Stimulated activated CD4-positive, alpha-beta T cell treated with anti-CD3 and anti-CD28 coated beads, Interleukin-1b, Interleukin-23, amount 100 ng/mL, for 4 hours (primary cell): ENCODE results near the gene NAXE.
"Not testable (repeated sequence)": the region's sequence is repeated elsewhere in the genome, so short reads cannot be mapped to it uniquely, and the experiment has no call there.

ENCODE experiments used
- DNase-seq, 2 donors: peaks; one replicate each; pipeline ENCODE4 v3.0.0-alpha.2; 2020; ENCODE audit warnings: low read depth in 2 of 2

NAXE gene

GRCh38 chr1:156571261-156571852 lies 20.2 kb upstream of the NAXE start:
- no peak for DNase-seq

- peak; percentile 34 to 56 for DNase-seq
Observed at GRCh38 chr1:156571919-156572662, 19.5 kb upstream of the NAXE start, which contains the start of gene IQGAP3. Gene IQGAP3, minus strand, starts transcription at chr1:156572565. Its CDS starts 36 bp downstream, at chr1:156572529.

GRCh38 chr1:156572663-156573018 lies 18.9 kb upstream of the NAXE start:
- no peak for DNase-seq

DNA sequence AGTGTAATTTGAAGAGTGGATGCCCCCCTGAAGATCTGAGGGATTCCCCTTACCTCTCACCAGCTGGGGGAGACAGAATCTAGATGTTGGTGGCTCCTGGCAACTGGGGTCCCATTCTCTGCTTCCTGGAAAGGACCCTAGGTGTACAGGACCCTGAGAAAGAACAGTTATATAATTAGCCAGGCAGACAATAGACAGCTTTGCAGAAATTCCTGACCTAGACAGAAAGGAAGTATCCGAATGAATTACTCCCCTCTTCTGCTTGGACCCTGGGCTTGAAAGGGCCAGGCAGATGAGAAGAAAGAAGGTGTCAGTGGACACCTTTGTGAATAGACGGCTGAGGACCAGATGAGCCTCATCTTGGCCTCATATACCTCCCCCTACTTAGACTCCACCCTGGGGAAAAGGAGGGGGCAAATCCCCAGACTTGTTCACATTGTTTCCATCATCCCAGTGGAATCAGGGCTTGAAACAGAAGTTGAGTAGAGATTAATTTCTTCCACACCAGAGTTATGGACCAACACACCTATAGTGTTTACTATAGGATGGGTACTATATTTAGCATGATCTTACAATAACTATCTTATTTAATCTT lies 17.4 kb upstream of the NAXE start:
- DNase-seq = no peak

- no peak for DNase-seq
Observed at GRCh38 chr1:156577550-156577949, 14.0 kb upstream of the NAXE start.

DNA sequence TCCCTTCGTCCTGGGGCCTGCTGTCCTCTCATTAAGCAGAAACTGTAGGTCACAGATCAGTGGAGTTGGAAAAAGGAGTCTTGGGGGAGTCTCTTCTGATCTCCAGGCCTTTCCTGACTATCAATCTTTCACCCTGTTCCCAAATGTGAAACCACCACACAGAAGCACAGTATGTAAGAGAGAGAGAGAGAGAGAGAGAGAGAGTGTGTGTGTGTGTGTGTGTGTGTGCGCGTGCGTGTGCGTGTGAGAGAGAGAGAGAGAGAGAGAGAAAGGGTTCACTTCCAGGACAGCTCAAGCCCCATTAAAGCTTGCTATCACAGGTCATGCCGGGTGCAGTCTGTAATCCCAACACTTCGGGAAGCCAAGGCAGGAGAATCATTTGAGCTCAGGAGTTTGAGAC lies 13.5 kb upstream of the NAXE start:
- DNase-seq = no peak

- no peak for DNase-seq
Observed at GRCh38 chr1:156579472-156579871, 12.1 kb upstream of the NAXE start, which contains the start of gene TTC24. Gene TTC24, plus strand, starts transcription at chr1:156579723. Its CDS starts 1,642 bp downstream, at chr1:156581365.

DNA sequence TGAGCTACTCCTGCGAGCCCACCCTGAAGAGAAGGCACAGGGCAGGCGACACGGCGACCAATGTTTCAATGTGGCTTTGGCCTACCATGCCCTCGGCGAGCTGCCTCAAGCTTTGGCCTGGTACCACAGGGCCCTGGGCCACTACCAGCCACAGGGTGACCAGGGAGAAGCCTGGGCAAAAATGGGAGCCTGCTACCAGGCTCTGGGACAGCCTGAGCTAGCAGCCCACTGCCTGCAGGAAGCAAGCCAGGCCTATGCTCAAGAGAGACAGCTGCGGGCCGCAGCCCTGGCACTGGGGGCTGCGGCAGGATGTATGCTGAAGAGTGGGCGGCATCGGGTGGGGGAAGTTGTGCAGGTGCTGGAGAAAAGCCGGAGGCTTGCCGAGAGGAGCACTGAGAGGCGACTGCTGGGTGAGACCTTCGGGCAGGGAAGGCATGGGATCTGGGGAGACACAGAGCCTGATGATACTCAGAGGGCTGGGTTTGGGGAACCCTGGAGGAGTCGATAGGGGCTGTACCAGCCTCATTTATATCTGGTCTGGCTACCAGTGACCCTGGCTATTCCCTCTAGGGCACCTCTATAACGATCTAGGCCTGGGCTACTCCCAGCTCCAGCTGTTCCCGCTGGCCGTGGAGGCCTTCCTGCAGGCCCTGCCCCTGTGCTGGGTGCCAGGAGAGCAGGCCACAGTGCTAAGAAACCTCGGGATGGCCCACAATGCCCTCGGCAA lies 9.8 kb upstream of the NAXE start:
- no peak for DNase-seq

- DNase-seq = no peak
Observed at GRCh38 chr1:156582388-156583017, 9.1 kb upstream of the NAXE start.

- peak; percentile 46 to 76 for DNase-seq
Observed at GRCh38 chr1:156583821-156584622, 7.6 kb upstream of the NAXE start.

GRCh38 chr1:156584813-156585212 lies 6.8 kb upstream of the NAXE start:
- DNase-seq = no peak

DNA sequence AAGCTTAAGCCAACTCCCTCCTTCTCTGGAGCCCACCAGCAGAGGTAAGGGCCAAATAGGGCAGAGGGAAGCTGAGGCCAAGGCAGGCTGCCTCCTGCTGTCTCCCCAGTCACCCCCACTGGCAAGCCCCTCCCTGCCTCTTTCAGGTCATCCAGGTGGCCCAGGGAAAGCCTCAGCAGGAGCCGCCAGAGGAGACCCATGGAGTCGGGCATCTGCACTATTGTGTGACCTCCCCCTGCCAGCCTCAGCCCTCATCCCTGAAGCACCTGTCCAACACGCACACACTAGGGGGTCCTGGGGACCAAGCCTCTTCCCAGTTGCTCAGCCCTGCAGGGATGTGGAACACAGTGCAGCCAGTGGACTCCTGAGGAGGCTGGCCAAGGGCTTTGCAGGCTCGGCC lies 5.3 kb upstream of the NAXE start:
- no peak for DNase-seq

DNA sequence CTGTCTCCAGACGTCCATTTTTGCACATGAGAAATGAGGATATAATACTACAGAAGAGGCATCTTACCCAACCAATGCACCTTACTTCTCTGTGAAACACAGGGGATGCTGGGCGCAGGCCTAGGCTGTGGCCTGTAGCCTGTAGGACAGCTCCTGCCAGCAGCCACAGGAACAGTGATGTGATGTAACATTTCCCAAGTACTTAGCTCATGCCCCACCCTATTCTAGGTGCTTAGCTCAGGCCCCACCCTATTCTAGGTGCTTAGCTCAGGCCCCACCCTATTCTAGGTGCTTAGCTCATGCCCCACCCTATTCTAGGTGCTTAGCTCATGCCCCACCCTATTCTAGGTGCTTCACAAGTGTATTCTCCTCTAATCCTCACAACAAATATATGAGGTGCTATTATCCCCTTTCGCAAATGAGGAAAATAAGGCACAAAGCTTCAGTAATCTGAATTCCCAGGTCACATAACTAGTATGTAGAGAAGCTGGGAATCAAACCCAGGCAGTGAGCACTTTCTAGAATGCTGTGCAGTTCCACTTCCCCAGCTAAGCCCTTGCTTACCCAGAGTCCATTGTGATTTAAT lies 4.6 kb upstream of the NAXE start:
- DNase-seq = no peak

- not testable (repeated sequence) for DNase-seq
Observed at GRCh38 chr1:156587927-156588326, 3.6 kb upstream of the NAXE start.

DNA sequence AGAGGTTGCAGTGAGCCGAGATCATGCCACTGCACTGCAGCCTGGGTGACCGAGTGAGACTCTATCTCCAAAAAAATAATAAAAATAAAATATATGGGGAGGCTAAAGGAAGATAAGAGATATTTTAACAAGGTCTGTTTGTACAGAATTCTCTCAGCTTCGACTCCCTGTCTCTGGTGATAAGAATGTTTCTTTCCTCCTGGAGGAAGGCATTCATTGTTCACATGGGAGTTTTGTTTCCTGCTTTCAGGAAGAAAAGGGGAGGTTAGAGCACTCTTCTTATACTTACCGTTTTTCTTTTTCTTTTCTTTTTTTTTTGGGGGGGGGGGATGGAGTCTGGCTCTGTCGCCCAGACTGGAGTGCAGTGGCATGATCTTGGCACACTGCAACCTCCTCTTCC lies 2.0 kb upstream of the NAXE start:
- no peak for DNase-seq

DNA sequence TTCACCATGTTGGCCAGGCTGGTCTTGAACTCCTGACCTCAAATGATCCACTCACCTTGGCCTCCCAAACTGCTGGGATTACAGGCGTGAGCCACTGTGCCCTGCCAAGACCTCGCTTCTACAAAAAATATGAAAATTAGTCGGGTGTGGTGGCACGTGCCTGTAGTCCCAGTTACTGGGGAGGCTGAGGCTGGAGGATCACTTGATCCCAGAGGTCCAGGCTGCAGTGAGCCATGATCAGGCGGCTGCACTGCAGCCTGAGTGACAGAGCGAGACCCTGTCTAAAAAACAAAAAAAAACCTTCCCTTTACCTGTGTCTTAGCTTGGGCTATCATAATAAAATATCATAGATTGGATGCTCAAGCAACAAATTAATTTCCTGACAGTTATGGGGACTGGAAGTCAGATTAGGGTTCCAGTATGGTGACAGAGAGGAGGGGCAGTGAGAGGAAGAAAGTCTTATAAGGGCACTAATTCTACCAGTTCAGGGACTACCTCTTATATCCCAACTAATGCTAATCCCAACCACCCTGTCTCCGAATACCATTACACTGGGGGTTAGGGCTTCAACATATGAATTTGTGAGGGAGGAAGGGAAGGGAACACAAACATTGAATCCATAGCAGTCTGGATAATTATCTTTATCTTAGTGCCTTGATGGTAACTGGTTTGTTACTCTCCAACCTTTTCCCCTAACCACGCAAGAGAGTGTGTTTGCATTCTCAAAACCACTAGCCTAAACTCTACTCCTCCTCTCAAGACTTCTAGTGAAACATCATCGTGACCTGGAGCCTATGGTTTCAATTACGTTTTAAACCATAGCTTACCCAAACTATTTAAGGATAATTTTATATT lies 1.0 kb upstream of the NAXE start:
- no peak for DNase-seq

DNA sequence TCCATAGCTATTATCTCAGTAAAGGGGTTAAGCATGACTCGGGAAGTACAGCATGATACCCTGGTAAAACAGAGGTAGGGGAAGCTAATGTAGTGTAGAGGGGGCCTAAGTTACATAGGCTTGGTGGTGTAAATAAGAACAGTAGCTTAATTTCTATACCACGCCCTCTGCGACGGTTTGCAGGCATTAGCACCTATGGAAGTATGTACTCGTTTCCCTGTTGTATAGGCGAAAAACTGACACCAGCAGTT lies 470 bp upstream of the NAXE start:
- no peak for DNase-seq

GRCh38 chr1:156592158-156592909 lies 758 bp downstream of the NAXE start:
- no peak for DNase-seq

DNA sequence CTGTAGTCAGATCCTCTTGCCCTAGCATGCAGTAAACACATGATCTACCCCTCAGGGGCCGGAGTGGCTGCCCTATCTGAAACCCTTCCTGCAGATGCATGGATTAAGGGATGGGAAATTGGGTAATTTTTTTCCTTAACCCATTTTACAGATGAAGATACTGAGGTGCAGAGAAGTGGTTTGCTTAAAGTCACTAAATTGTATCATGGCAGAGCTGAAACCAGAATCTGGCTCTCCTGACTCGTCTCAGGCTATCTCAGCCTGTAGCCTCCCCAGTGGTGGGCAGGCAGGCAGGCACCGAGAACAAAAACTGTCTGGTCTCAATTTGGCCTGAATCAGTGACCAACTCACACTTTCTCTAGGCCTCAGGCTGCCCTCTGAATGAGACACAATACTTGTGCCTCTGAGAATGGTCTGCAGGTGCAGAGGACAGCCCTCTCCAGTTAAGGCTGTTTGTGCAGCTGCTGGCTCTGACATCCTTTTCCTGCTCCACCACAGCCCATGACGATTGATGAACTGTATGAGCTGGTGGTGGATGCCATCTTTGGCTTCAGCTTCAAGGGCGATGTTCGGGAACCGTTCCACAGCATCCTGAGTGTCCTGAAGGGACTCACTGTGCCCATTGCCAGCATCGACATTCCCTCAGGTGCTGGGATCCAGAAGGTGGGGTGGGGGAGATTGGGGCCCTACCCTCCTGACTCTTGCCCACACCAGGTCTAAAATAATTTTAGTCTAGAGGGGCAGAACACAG lies 1.5 kb downstream of the NAXE start:
- no peak for DNase-seq
